H9 (cell line): ENCODE data around the gene KCNJ15. TPM values are rescaled to one million over a fixed set of nuclear protein-coding genes. Genes with fewer than 3 reads are reported as not detected.

Source experiments
- DNase-seq: peaks from one replicate; pipeline ENCODE4 v3.0.0-alpha.2; 2017
- H2AFZ ChIP-seq: one replicate; pipeline ENCODE4 v1.6.1; 2013; ENCODE audit warnings: mild to moderate bottlenecking, low read length, control low read depth, moderate library complexity
- H2AK5ac ChIP-seq: 2 replicates; pipeline ENCODE4 v1.6.1; 2013; ENCODE audit warnings: low read length, control low read depth, mixed read lengths; ENCODE audit not compliant: insufficient read length
- H2BK120ac ChIP-seq: one replicate; pipeline ENCODE4 v1.6.1; 2013; ENCODE audit warnings: low read depth, mild to moderate bottlenecking, low read length, control low read depth, inconsistent platforms; ENCODE audit not compliant: poor library complexity, severe bottlenecking
- H2BK12ac ChIP-seq: 2 replicates; pipeline ENCODE4 v1.6.1; 2013; ENCODE audit warnings: low read length, control low read depth, mixed read lengths, low read depth; ENCODE audit not compliant: insufficient read length
- H2BK15ac ChIP-seq: 2 replicates; pipeline ENCODE4 v1.6.1; 2013; ENCODE audit warnings: low read depth, low read length, control low read depth
- H2BK20ac ChIP-seq: one replicate; pipeline ENCODE4 v1.6.1; 2013; ENCODE audit warnings: low read depth, mild to moderate bottlenecking, low read length, control low read depth, inconsistent platforms; ENCODE audit not compliant: poor library complexity, severe bottlenecking
- H2BK5ac ChIP-seq: 2 replicates; pipeline ENCODE4 v1.6.1; 2013; ENCODE audit warnings: low read length, control low read depth, mixed read lengths; ENCODE audit not compliant: insufficient read length
- H3K14ac ChIP-seq: 2 replicates; pipeline ENCODE4 v1.6.1; 2013; ENCODE audit warnings: low read length, control low read depth; ENCODE audit not compliant: insufficient read depth
- H3K18ac ChIP-seq: 2 replicates; pipeline ENCODE4 v1.6.1; 2013; ENCODE audit warnings: low read depth, mild to moderate bottlenecking, mixed read lengths, low read length, control low read depth; ENCODE audit not compliant: insufficient read length
- H3K23ac ChIP-seq: 2 replicates; pipeline ENCODE4 v1.6.1; 2013; ENCODE audit warnings: low read length, control low read depth, mixed read lengths, low read depth; ENCODE audit not compliant: insufficient read length
- H3K23me2 ChIP-seq: 2 replicates; pipeline ENCODE4 v1.6.1; 2013; ENCODE audit warnings: low read depth, mild to moderate bottlenecking, mixed read lengths, low read length, control low read depth; ENCODE audit not compliant: insufficient read length, poor library complexity, severe bottlenecking
- H3K27ac ChIP-seq: 2 replicates; pipeline ENCODE4 v1.5.1; 2013; ENCODE audit warnings: low read length, control low read depth, mixed read lengths, low read depth; ENCODE audit not compliant: insufficient read length
- H3K27me3 ChIP-seq: 2 replicates; pipeline ENCODE4 v1.6.1; 2013; ENCODE audit warnings: low read length, control low read depth, inconsistent platforms; ENCODE audit not compliant: insufficient read depth
- H3K4ac ChIP-seq: 2 replicates; pipeline ENCODE4 v1.6.1; 2013; ENCODE audit warnings: low read depth, mild to moderate bottlenecking, control low read depth, inconsistent platforms, low read length, moderate library complexity
- H3K4me1 ChIP-seq: 2 replicates; pipeline ENCODE4 v1.6.1; 2013; ENCODE audit warnings: low read length, control low read depth, inconsistent platforms; ENCODE audit not compliant: insufficient read depth
- H3K4me2 ChIP-seq: 2 replicates; pipeline ENCODE4 v1.6.1; 2013; ENCODE audit warnings: low read length, control low read depth, mixed read lengths; ENCODE audit not compliant: insufficient read length, insufficient read depth
- H3K56ac ChIP-seq: 2 replicates; pipeline ENCODE4 v1.6.1; 2013; ENCODE audit warnings: low read depth, mild to moderate bottlenecking, mixed read lengths, low read length, control low read depth; ENCODE audit not compliant: insufficient read length
- H3K79me1 ChIP-seq: 2 replicates; pipeline ENCODE4 v1.6.1; 2013; ENCODE audit warnings: low read depth, mild to moderate bottlenecking, moderate library complexity, low read length, control low read depth, inconsistent platforms; ENCODE audit not compliant: insufficient read depth, poor library complexity, severe bottlenecking
- H3K79me2 ChIP-seq: 2 replicates; pipeline ENCODE4 v1.6.1; 2013; ENCODE audit warnings: low read length, control low read depth, inconsistent platforms; ENCODE audit not compliant: insufficient read depth
- H3K9ac ChIP-seq: 2 replicates; pipeline ENCODE4 v1.6.1; 2013; ENCODE audit warnings: low read length, control low read depth, mixed read lengths; ENCODE audit not compliant: insufficient read length; ENCODE audit errors: extremely low read depth
- H3K9me3 ChIP-seq: one replicate; pipeline ENCODE4 v1.6.1; 2013; ENCODE audit warnings: low read depth, low read length, inconsistent platforms; ENCODE audit not compliant: control insufficient read depth
- H3T11ph ChIP-seq: one replicate; pipeline ENCODE4 v1.6.1; 2013; ENCODE audit warnings: mild to moderate bottlenecking, low read length, control low read depth, inconsistent platforms
- H4K20me1 ChIP-seq: one replicate; pipeline ENCODE4 v1.6.1; 2013; ENCODE audit not compliant: control insufficient read depth, insufficient read length, insufficient read depth
- H4K5ac ChIP-seq: 2 replicates; pipeline ENCODE4 v1.6.1; 2013; ENCODE audit warnings: low read depth, mild to moderate bottlenecking, mixed read lengths, low read length, control low read depth; ENCODE audit not compliant: insufficient read length
- H4K8ac ChIP-seq: replicated peaks from 2 replicates; pipeline ENCODE4 v1.6.1; 2013; ENCODE audit warnings: low read length, control low read depth, mixed read lengths, low read depth; ENCODE audit not compliant: insufficient read length
- H4K91ac ChIP-seq: 2 replicates; pipeline ENCODE4 v1.6.1; 2013; ENCODE audit warnings: low read depth, mild to moderate bottlenecking, moderate library complexity, mixed read lengths, low read length, control low read depth; ENCODE audit not compliant: insufficient read length
- H3K27ac Mint-ChIP-seq, 3 experiments: 2 replicates in 2 of 3; 3 replicates in 1 of 3; pipeline ENCODE4 v1.8.0; 2020 to 2021; ENCODE audit warnings: mixed read lengths in 3 of 3, mild to moderate bottlenecking in 1 of 3, moderate library complexity in 1 of 3
- H3K27me3 Mint-ChIP-seq: 2 replicates; pipeline ENCODE4 v1.8.0; 2021; ENCODE audit warnings: low read depth, mild to moderate bottlenecking, moderate library complexity, mixed read lengths
- H3K36me3 Mint-ChIP-seq, 3 experiments: 2 replicates in 2 of 3; 3 replicates in 1 of 3; pipeline ENCODE4 v1.8.0; 2020 to 2021; ENCODE audit warnings: low read depth in 3 of 3, mixed read lengths in 3 of 3; ENCODE audit not compliant: insufficient read depth in 1 of 3
- H3K4me1 Mint-ChIP-seq, 2 experiments: 2 replicates each; pipeline ENCODE4 v1.8.0; 2020; ENCODE audit warnings: mixed read lengths in 2 of 2
- H3K4me3 Mint-ChIP-seq, 2 experiments: 2 replicates in 1 of 2; 3 replicates in 1 of 2; pipeline ENCODE4 v1.8.0; 2020 to 2021; ENCODE audit warnings: mild to moderate bottlenecking in 2 of 2, mixed read lengths in 2 of 2, moderate library complexity in 1 of 2
- H3K9me3 Mint-ChIP-seq, 2 experiments: 2 replicates in 1 of 2; 3 replicates in 1 of 2; pipeline ENCODE4 v1.8.0; 2020; ENCODE audit warnings: mild to moderate bottlenecking in 2 of 2, mixed read lengths in 2 of 2, moderate library complexity in 1 of 2
- WGBS: extraction: QIAGEN DNeasy Blood & Tissue Kit; methylation state at CpG from one replicate; pipeline ENCODE4 v1.1.7; 2013; ENCODE audit warnings: missing lambda C conversion rate, low lambda C conversion rate, mixed read lengths; ENCODE audit not compliant: insufficient read length; ENCODE audit errors: extremely low coverage; 5-methylcytosine and 5-hydroxymethylcytosine counted together
- total RNA-seq: library from RNA; stranded (reverse); gene quantifications from 2 replicates; pipeline ENCODE4 v1.2.1, GENCODE V29; 2021
- TF ChIP-seq, protein P1 (sequence below): fragments of 200-600 bp; sonication (generic); conservative IDR thresholded peaks from 3 replicates; pipeline ENCODE4 v1.8.0; 2021; ENCODE audit warnings: antibody characterized with exemption, mild to moderate bottlenecking

KCNJ15 gene
- total RNA-seq, 1 experiment from 2014 or later: not detected

DNA sequence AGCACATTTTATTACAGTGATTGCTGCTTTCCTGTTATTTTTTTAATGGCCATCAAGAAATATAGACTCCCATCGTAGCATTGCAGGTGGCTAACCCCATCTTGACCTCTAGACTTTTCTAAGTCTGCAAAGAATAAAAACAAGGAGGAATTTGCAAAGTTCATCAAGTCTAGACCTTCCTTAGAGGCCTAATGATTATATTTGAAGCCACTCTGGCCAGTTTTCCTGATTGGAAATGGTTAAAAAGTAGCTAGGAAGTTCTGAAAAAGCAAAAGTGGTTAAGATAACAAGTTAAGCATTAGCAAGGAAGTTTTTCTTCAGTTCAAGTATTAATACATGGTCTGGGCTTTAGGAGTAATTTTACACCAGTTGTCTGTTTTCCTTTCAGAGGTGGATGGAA lies 16.7 kb upstream of the KCNJ15 start:
- H4K5ac ChIP-seq: no peak overlapping the region
- no peak overlapping the region for H2BK120ac ChIP-seq
- no peaks in the 10 kb centered on the region for H3K4me1 ChIP-seq
- H3K79me1 ChIP-seq: no peaks in the 10 kb centered on the region
- no peak overlapping the region for H3K9ac ChIP-seq
- Mint-ChIP-seq H3K4me1 (no peaks in the 10 kb centered on the region), H3K36me3 (no peaks in the 10 kb centered on the region), H3K4me3 (no peak overlapping the region), H3K27ac (no peak overlapping the region), H3K9me3 (no peaks in the 10 kb centered on the region; a peak in 2 of 5 replicates), H3K27me3 (no peaks in the 10 kb centered on the region)
- DNase-seq: no peak
- no peak overlapping the region for H4K91ac ChIP-seq
- WGBS: no CpG with 5 or more reads among the region's 1 CpG
- H4K8ac ChIP-seq: no peak overlapping the region
- no peak overlapping the region for H2BK15ac ChIP-seq
- no peaks in the 10 kb centered on the region for H3K23me2 ChIP-seq
- no peaks in the 10 kb centered on the region for H3K9me3 ChIP-seq
- H3K4me2 ChIP-seq: no peak overlapping the region
- no peak overlapping the region for H3K14ac ChIP-seq
- H3K4ac ChIP-seq: no peak overlapping the region
- H2BK5ac ChIP-seq: no peak overlapping the region
- H3K18ac ChIP-seq: no peak overlapping the region
- no peak overlapping the region for H2BK12ac ChIP-seq
- H4K20me1 ChIP-seq: no peaks in the 10 kb centered on the region
- no peaks in the 10 kb centered on the region for H3K27me3 ChIP-seq
- TF ChIP-seq, protein P1, sequence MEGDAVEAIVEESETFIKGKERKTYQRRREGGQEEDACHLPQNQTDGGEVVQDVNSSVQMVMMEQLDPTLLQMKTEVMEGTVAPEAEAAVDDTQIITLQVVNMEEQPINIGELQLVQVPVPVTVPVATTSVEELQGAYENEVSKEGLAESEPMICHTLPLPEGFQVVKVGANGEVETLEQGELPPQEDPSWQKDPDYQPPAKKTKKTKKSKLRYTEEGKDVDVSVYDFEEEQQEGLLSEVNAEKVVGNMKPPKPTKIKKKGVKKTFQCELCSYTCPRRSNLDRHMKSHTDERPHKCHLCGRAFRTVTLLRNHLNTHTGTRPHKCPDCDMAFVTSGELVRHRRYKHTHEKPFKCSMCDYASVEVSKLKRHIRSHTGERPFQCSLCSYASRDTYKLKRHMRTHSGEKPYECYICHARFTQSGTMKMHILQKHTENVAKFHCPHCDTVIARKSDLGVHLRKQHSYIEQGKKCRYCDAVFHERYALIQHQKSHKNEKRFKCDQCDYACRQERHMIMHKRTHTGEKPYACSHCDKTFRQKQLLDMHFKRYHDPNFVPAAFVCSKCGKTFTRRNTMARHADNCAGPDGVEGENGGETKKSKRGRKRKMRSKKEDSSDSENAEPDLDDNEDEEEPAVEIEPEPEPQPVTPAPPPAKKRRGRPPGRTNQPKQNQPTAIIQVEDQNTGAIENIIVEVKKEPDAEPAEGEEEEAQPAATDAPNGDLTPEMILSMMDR: no peak
- no peak overlapping the region for H3K27ac ChIP-seq
- H2AFZ ChIP-seq: no peak overlapping the region
- no peak overlapping the region for H3K56ac ChIP-seq
- no peak overlapping the region for H2AK5ac ChIP-seq
- H3K79me2 ChIP-seq: no peaks in the 10 kb centered on the region
- H2BK20ac ChIP-seq: no peak overlapping the region
- H3T11ph ChIP-seq: no peak overlapping the region
- no peak overlapping the region for H3K23ac ChIP-seq
